HG03521 (cell line): ENCODE results near the gene C11orf97.
"Not testable (repeated sequence)": the region's sequence is repeated elsewhere in the genome, so short reads cannot be mapped to it uniquely, and the experiment has no call there.

ENCODE experiments used
- ATAC-seq: cut with Tn5 transposase; IDR thresholded peaks from one replicate; pipeline ENCODE4 v1.9.1; 2021; ENCODE audit warnings: mild to moderate bottlenecking, moderate library complexity; ENCODE audit not compliant: unreplicated experiment

The C11orf97 gene

DNA sequence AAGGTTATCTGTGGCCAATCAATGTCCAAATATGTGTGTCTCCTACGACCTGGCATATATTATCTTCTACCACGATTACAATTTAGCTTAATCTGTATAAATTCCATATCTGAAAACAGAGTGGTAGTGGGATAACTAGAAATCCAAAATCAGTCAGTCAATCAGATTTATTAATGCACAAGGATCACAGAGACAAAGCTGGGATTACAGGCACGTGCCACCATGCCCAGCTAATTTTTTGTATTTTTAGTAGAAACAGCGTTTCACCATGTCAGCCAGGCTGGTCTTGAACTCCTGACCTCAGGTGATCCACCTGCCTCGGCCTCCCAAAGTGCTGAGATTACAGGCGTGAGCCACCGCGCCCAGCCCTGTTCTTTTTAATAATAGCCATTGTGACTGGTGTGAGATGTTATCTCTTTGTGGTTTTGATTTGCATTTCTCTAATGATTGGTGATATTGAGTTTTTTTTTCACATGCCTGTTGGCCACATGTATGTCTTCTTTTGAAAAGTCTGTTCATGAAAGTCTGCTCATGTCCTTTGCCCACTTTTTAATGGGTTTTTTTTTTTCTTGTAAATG lies 43.6 kb downstream of the C11orf97 start:
- ATAC-seq, result not testable (repeated sequence)

DNA sequence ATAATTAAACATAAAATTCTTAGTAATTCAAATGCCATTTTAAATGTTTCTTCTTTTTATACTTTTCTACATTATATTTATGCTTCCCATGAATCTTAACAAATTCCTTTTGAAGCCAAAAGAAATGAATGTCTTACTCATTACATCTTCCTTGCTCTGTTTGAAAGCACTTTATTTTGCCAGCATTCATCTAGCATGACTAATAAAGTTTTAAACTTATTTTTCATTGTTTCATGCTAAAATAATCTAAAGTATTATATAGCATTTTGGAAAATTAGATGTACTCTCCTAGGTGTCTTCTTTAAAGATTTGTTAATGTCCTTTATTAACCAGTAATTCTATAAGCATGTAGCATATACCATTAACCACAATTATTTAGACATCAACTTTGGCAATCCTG lies 45.2 kb downstream of the C11orf97 start:
- no peak for ATAC-seq

DNA sequence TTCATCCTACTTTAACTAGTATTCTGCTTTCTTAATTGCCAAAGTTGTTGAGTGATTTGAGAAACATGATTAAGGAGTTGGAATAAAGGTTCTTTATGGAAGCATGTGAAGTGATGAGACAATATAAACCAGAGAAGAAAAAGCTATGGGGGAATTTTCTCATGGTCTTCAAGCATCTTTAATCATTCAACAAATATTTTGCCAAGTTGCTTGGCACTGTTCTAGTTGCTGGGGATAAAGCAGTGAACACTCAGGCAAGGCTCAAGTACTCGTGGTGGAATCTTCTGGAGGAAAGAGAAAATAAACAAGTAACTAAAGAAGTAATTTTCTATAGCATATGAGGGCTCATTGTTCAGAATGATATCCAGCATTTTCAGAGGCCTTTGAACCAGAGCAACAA lies 45.7 kb downstream of the C11orf97 start:
- no peak for ATAC-seq

DNA sequence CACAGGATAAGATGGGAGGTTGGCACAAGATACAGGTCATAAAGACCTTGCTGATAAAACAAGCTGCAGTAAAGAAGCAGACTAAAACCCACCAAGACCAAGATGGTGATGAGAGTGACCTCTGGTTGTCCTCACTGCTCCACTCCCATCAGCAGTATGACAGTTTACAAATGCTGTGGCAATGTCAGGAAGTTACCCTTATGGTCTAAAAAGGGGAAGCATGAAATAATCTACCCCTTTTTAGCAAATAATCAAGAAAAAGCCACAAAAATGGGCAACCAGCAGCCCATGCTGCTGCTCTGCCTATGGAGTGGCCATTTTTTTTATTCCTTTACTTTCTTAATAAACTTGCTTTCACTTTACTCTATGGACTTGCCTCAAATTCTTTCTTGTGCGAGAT lies 46.2 kb downstream of the C11orf97 start:
- ATAC-seq, result no peak

DNA sequence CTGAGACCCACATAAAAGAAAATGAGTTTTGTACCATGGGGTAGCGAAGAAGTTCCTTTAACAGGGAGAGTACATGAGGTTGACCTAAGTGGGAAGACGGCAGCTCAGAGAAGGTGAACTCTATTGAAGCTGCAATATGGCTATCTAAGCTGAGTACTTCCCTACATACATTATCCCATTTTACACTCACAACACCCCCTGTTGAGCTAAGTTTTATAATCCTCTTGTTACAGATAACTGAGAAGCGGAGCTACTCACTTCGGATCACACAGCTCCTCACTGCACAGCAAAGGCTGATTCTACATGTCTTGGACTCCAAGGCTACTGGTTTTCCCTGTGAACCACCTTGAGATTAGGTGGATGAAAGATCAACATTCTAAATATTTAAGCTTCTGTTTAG lies 46.7 kb downstream of the C11orf97 start:
- no peak for ATAC-seq

DNA sequence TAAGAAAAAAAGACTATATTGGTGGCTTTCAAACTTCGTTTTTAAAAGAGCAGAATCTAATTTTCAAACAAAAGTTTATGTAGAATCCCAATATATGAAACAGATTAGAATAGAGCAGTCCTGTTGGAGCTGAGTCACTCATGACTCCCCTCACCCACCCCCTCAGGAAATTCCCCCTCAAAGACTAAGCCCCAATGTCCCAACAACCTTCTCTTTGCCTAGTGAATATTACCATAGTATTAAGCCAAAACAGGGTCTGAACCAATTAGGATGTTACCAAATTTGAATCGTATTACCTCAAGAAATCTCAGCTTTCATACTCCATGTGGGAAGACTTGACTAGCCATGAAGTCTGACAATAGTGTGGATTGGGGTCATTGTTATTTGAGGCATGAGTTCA lies 47.1 kb downstream of the C11orf97 start:
- ATAC-seq, result no peak

DNA sequence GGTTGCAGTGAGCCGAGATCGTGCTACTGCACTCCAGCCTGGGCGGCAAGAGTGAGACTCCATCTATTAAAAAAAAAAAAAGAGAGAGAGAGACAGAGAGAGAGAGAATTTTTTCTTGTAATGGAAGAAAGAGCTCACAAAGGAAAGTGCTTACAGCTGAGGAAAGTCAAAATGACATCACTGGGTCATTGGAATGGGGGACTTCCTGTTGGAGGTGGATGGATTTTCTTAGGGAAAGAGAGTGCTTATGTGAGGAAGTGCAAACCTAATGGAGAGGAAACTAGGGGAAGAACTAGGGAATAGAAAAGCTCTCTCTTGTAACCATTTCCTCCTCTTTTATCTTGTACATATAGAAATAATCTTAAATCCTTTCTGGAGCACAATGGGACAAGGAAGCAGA lies 48.6 kb downstream of the C11orf97 start:
- ATAC-seq, result no peak

DNA sequence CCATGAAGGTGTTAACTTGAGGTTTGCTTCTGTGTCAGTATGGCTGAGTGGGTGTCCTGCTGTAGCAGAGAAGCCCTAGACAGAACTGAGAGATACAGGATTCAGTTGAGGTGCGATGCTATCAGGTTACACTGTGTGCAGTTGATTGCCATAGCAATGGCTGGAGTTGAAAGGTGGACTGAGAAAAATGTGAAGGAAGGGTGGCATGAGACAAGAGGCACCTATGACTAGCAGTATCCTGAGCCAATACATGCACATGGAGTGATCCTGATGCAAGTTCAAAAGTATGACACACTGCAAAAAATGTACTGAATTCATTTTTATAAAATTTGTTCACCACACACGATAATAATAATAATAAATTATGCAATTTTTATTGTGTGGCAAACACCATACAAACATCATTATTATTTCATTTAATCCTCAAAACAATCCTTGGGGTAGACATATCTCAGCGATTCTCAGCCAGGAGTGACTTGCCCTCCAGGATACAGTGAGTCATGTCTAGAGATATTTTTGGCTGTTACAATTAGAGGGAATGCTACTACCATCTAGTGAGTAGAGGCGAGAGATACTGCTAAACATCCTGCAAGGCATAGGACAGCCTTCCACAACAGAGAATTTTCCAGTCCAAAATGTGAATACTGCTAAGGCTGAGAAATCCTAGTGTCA lies 51.1 kb downstream of the C11orf97 start:
- ATAC-seq, result no peak

DNA sequence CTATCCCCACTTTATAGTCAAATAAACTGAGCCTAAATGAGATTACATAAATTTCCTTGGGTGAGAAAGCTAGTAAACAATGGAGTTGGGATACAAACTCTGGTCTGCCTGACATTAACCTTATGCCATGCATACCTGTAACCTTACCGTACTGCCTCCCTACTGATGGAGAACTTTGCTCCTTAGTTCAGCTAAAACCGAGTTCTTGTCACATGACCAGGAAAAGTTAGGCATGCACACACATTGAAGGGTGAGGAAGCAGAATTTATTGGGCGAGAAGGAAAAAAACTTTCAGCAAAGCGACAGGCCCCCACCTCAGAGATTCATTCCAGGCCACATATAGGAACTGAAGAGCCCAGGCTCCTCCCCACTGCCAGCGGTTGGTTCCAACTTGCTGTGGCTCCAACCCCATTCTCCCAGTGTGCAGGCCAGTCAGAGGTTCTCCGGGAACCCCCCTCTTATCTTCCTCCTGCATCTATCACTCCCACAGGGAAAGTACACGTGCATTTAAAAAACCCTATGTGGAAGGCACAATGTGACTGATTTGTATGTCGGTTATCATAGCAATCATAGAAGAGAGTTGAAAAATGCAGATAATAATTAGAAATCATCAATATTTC lies 51.7 kb downstream of the C11orf97 start:
- ATAC-seq, result no peak

DNA sequence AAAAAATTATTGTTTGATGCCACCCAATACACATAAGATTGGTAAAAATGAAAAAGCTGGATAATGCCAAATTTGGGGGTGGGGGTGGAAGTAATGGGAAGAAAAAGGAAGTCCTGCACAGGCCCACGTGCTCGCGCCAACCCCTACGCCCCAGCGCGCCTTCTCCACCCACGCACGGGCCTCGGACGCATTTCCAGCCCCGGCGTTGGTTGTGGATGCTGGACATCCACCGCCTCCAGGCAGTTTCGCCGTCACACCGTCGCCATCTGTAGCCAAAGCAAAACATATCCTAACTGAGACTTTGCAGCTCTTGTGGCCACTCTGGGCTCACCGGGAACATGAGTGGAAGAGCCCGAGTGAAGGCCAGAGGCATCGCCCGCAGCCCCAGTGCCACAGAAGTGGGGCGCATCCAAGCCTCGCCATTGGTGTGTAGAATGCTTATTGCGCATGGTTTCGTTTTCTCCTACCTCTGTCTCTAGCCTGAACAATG lies 55.0 kb downstream of the C11orf97 start, which contains the start of gene PIWIL4:
TSS of gene PIWIL4 (plus strand) at position 188 of the 490 bp plus-strand sequence. CDS start at position 339, 151 bp downstream.
- no peak for ATAC-seq

DNA sequence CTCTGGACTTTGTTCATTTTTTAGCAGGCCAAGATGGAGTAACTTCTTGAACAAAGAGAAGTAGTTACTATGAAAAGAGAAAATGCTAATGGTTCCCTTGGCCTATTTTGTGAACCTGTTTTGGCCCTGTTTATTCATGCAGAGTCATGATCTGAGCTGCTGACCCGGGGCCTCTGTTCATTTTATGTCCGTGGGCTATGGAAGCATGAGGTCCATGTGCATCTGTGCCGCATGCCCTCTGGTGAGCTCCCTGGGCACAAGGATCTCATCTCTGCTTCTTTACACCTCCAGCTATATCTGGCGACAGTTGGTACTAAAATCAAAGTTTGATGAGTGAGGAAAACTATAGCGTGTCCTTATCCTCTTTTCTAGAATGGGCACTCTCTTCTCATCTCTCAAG lies 55.9 kb downstream of the C11orf97 start:
- ATAC-seq, result no peak

DNA sequence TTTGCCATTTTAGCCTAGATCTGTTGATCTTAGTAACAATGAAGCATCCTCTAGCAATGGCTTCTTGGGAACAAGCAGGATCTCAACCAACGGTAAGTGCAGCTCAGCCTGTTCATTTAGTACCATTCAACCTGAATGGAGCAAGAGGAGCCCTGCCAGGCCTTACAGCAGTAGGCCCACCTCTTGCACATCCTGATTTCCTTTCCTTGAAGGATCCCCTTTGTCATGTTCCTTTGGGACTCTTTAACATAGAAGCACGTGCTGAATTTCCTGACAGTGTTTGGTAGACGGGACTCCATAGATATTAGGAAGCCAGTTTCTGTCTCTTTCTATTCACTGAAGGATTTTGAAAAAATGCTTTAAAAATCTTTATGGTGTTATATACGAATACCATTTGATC lies 56.5 kb downstream of the C11orf97 start:
- no peak for ATAC-seq

DNA sequence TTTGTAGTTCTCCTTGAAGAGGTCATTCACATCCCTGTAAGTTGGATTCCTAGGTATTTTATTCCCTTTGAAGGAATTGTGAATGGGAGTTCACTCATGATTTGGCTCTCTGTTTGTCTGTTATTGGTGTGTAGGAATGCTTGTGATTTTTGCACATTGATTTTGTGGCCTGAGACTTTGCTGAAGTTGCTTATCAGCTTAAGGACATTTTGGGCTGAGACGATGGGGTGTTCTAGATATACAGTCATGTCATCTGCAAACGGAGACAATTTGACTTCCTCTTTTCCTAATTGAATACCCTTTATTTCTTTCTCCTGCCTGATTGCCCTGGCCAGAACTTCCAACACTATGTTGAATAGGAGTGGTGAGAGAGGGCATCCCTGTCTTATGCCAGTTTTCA lies 60.7 kb downstream of the C11orf97 start:
- not testable (repeated sequence) for ATAC-seq

DNA sequence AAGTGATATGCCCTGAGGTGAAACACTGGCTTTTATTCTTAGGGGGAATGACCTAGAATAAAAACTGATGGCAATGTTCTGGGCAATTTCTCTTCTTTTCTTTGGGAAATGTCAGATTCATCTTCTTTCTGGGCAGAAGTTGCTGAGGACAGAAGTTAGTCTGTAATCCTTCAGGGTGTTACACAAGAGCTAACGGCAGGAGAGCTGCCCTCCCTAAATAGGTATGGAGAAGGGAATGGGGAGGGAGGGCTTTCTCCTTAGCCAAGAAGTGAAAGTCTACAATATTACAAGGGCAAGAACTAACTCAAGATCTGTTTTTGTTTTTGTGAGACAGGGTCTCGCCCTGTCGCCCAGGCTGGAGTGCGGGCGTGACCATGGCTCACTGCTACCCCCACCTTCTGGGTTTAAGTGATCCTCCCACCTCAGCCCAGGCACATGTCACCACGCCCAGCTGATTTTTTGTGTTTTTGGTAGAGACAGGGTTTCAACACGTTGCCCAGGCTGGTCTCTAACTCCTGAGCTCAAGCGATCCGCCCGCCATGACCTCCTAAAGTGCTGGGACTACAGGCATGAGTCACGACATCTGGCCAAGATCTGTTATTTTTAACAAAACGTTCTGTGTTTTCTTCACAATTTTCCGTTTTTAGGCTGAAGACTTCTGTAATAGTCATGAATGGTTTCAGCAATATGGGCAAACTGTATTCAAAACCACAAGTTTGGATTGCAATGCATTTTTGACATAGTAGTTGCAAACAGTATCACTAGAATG lies 62.1 kb downstream of the C11orf97 start:
- no peak for ATAC-seq

DNA sequence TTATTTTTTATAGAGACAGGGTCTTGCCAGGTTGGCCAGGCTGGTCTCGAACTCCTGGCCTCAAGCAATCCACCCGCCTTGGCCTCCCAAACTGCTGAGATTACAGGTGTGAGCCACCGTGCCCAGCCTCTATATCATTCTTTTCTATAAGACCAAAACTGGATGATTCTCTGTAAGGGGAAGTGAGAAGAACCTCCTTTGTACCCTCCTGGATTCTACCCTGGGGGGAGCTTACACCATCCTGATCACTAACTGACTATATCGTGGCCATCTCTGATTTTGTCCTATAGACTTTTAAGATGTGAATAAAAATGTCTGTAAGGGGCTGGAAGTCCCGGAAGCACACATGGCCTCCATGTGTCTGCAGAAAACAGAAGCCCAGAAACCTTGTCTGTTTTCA lies 64.0 kb downstream of the C11orf97 start:
- no peak for ATAC-seq

DNA sequence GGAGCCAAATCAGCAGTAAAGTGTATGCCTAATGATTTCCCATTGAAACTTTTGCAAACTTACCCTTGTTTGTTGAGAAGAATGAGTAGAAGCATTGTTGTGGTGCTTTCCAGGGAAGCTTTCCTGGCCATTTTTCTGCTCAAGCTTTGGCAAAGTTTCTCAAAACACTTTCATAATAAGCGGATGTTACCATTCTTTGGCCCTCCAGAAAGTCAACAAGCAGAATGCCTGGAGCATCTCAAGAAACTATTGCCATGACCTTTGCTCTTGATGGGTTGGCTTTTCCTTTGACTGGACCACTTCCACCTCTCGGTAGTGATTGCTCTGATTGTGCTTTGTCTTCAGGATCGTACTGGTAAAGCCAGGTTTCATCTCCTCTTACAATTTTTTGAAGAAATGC lies 65.6 kb downstream of the C11orf97 start:
- no peak for ATAC-seq
